CMK (cell line): Measurements from ENCODE around the gene IFT122.

Experiments used
- DNase-seq: peaks from one replicate; pipeline ENCODE4 v3.0.0-alpha.2; 2010; ENCODE audit warnings: low read depth

The IFT122 gene

GRCh38 chr3:129557548-129557894 is 117.5 kb downstream of the IFT122 start:
- DNase-seq, result no peak

GRCh38 chr3:129558081-129558771 is 118.2 kb downstream of the IFT122 start:
- no peak for DNase-seq

GRCh38 chr3:129558772-129559564 is 118.9 kb downstream of the IFT122 start:
- DNase-seq, result peak; percentile 45

- no peak for DNase-seq
These were observed 119.6 kb downstream of the IFT122 start for GRCh38 chr3:129559565-129560079.

- DNase-seq, result no peak
These were observed 120.3 kb downstream of the IFT122 start for GRCh38 chr3:129560269-129560787.

GRCh38 chr3:129560911-129561594 is 121.0 kb downstream of the IFT122 start:
- no peak for DNase-seq

- DNase-seq, result no peak
These were observed 121.7 kb downstream of the IFT122 start for GRCh38 chr3:129561619-129562248.

- no peak for DNase-seq
These were observed 122.8 kb downstream of the IFT122 start for GRCh38 chr3:129562803-129563202.

- DNase-seq, result no peak
These were observed 123.3 kb downstream of the IFT122 start for GRCh38 chr3:129563332-129563731.

- no peak for DNase-seq
These were observed 124.0 kb downstream of the IFT122 start for GRCh38 chr3:129563850-129564535.

- DNase-seq, result no peak
These were observed 125.1 kb downstream of the IFT122 start for GRCh38 chr3:129564981-129565644.

- DNase-seq, result no peak
These were observed 125.9 kb downstream of the IFT122 start for GRCh38 chr3:129565902-129566301.

- DNase-seq, result no peak
These were observed 127.2 kb downstream of the IFT122 start for GRCh38 chr3:129567176-129567705.

GRCh38 chr3:129567939-129568338 is 127.9 kb downstream of the IFT122 start:
- no peak for DNase-seq

GRCh38 chr3:129569856-129570255 is 129.8 kb downstream of the IFT122 start:
- DNase-seq, result no peak
